NCI-H1417 (cell line): ENCODE results near the gene IQCH.
A peak's percentile ranks its signal among the peaks of the same experiment; 100 is the strongest.
"Not testable (repeated sequence)": the region's sequence is repeated elsewhere in the genome, so short reads cannot be mapped to it uniquely, and the experiment has no call there.

Source experiments
- DNase-seq, 3 experiments: peaks; one replicate each; lab custom pipeline; 2025; lab: John Stamatoyannopoulos, UW

Gene IQCH

DNA sequence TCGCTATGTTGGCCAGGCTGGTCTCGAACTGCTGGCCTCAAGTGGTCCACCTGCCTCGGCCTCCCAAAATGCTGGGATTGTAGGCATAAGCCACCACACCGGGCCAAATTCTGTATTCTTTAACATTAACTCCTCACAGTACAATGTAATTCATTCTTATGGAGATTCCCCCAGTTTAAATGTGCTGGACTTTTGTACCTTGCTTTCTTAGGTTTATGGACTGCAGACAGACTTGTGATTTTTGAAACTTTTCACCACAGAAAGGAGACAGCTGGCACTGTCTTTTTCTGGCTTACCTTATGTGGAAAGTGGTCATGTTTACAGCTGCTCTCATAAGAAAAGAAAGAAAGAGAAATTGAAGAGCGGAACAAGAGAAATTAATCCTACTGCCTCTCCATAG, 103.8 kb downstream of the IQCH start:
- no peak for DNase-seq

DNA sequence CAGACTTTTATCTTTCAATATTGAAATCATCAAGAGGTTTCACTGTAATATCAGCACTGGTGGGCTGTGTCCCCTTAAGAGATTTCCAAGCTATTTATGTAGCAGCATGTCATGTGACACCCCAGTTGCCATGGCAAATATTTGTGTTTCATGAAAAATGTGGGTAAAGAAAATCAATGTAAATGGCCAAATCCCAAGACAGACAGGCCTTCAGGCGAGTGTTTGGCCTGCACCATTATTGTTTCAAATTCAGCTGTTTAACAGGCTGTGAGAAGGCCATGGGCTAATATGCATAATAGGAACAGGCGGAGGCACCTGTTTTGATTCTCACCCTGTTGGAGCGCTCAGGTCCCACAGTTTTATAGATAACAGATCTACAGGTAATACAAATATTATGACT, 104.2 kb downstream of the IQCH start:
- DNase-seq, result peak in 1 of 3 experiments; percentile 53

DNA sequence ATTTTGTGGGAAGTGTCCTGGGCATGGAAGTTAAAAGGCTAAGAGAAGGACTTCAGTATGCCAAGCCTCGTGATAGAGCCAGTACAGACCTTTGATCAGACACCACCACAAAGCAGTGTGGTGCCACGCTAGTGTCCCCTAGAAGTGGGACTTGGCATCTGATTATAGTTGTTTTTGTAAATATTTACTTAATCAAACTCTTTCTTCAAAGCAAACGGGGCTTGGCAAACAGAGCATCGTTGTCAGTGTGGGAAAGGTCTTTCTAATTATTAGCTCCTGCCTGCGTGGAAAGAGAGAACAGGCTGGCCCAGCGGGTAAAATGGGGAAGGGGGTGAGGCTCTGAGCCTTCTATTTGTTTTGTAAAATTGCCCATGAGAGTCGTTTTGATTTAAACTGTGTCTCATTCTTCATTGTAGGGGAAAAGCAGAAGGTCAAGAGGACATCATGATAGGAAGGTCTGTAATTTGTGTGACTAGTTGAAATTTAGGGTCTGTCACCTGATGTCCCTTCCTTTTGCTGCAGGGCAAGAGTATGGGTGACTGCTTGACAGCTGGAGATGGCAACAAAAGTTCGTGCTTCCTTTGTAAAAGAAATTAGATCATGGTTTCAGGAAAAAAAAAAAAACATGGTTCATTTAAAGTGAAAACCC, 105.0 kb downstream of the IQCH start:
- peak in 2 of 3 experiments; percentile 50 to 80 for DNase-seq

DNA sequence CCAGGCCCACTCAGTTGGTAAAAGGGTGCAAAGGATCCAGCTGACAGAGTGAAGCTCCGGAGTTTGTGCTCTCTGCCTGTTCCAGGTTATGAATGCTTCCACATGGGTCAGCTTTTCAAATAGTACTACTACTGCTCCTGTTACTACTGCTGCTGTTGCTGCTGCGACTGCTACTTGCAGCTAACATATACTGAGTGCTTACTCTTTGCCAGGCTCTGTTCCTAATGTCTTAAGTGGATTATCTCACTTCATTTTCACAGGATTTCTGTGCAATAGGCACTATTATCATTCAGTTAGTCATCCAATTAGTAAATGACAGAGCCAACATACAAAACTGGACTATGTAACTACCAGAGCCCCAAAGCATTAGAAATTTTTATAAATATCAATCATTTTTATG, 106.5 kb downstream of the IQCH start:
- DNase-seq, result no peak

DNA sequence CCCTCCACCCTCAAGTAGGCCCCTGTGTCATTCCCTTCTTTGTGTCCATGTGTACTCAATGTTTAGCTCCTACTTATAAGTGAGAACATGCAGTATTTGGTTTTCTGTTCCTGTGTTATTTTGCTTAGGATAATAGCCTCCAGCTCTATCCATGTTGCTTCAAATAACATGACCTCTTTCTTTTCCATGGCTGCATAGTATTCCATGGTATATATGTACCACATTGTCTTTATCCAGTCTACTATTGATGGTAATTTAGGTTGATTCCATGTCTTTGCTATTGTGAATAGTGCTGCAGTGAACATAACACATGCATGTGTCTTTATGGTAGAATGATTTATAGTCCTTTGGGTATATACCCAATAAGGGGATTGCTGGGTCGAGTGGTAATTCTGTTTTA, 109.1 kb downstream of the IQCH start:
- DNase-seq, result not testable (repeated sequence)

DNA sequence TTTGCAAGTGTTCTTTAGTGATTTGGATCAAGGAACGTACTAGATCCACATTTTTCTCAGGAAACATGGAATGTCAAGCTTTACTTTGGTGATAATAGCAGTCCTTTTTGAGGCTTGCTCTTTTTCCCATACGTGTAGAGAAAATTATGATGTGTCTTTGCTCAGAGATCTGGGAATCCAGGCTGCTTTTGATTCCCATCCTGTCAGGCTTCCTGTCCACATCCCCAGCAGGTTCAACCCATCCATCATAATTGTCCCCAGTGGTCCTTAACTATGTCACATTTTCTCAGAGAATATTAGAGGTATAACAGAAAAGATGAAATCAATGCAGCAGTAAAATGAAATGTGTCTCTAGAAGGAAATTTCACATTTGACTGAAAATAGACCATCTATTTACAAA, 111.4 kb downstream of the IQCH start:
- DNase-seq, result no peak

DNA sequence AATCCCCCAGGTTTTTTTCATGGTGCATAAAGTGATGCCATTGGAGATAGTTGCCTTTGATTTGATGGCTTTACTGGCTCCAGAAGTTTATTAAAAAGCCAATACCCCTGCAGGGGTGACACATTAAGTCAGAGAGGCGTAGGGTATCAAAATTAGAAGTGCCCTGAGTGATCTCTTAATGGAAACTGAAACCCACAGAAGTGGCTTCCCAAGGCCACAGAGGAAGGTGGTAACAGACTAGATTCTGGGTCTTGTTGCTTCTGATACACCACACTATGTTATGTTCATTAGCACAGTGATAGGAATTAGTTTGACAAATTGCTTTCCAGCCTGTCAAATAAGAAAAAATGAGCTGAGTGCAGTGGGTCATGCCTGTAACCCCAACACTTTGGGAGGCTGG, 112.3 kb downstream of the IQCH start:
- DNase-seq, result no peak

DNA sequence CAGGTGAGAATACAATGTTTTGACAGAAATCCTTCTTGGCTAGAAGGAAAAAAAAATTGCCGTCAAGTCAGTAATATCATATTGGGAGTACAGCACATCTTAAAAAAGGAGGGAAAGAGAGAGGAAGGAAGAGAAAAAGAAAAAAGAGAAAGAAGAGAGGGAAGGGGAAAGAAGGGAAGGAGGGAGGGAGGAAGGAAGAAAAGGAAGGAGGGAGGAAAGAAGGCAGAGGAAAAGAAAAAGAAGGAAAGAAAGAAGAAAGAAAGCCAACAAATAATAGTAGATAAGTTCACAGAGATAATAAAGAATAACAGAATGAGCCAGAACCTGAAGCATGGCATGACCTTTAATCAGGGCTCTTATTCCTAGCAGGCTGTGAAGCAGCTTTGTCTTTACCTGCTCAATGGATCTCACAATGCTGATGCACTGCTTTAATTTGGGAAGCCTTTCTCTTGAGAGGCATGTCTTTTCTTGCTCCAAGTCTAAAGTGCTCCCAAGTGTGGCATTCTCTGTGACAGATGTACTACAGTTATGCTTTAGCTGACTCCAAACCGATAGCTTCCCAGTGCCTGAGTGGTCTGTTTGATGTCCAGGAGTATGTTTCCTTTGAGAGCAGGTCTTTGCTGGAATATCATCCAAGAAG, 114.9 kb downstream of the IQCH start:
- DNase-seq, result peak in 1 of 3 experiments; percentile 7

DNA sequence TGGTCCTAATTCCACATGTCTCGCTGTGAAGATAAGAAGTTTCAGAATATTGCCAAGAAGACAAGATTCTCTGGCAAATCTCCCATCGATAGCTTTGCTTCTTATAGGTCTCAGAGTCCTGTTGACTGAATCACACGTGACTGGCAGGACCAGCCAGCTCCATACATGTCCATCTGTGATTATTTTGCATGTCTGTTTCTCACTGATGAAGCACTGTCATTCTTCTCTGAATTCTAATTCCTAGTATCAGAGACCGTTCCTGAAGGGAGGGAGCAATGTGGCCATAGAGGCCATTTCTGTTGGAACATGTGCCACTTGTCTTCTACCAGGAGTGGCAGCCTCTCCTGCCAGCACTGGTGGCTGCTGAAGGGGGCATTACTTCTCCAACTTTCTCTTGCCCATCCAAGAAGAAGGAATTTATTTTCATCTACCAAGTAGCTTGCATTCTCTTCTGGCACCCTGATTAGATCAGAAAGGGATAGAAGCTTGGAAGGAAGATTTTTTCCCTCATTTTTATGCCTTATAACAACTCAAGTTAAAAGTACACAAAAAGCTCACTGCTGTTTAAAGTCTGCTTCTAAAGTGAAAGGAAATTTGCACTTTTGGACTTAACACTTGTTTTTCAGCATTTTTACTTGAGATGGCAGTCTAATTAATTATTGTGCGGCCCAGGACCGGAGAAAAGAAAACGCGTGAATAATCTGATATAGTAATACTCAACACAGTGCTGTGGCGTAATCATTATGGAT, 115.8 kb downstream of the IQCH start:
- DNase-seq, result no peak

DNA sequence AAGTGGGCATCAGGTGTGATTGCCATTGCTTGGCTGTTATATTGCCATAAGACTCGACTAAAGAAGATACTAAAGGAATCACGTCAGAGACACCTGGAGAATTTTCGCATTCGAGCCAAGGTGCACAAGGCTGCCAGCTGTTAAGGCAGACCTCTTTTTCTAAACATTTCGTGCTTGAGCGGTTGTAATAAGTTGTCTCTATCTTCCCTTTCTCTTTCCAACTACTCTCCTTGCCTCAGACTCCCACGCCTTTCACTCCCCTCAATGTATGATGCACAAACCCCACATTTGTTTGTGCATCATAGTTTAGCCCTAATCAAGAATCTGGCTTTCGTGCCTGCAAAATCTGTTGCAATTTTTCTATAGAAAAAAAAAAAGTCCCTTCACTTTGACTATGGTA, 118.0 kb downstream of the IQCH start:
- no peak for DNase-seq

DNA sequence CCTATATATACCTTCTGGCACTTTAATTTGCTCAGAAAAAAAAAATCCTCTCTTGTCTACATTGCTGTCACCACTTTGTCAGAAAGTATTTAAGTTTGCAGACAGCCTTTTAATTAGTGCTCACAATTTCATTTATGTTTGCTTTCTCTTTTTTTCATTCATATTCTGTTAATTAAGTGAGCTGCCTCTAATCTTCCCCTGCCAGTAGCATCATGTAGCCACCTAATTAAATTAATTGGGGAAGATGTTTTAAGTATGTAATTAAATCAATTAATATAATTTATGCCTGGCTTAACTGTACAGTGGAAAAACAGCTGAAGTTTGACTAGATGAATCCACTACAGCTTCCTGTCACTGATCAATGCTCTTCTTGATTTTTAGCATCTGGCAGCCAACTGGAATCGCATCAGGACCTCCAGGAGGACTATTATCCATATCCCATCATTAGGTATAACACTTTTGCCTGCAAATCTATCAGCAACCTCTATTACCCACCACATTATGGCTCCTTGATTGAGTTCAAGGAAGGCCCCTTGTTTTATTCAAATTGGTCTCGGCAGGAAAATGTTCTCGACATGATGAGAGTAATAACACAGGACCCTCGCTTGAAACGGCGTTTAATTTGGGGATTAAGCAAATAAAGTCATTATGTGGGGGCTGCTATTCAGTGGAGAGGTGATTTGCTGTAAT, 118.5 kb downstream of the IQCH start:
- DNase-seq, result peak in 1 of 3 experiments; percentile 35

DNA sequence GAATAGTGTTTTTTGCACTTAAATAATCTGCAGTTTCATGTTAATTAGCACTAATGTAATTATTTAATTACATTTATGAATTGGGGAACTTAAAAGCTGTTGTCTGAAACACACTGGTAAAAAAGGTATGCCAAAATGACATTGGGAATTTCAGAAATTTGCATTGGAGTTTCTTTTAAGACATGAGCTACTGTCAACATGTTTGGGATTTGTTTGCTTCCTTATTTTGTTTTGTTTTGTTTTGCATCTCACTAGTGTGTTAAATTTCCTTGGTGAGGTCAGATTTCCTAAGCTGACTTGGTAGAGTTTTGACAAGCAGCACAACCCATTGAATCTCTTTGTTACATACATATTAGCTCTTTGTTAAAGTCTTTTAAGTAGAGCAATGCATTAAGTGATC, 119.4 kb downstream of the IQCH start:
- DNase-seq, result no peak

DNA sequence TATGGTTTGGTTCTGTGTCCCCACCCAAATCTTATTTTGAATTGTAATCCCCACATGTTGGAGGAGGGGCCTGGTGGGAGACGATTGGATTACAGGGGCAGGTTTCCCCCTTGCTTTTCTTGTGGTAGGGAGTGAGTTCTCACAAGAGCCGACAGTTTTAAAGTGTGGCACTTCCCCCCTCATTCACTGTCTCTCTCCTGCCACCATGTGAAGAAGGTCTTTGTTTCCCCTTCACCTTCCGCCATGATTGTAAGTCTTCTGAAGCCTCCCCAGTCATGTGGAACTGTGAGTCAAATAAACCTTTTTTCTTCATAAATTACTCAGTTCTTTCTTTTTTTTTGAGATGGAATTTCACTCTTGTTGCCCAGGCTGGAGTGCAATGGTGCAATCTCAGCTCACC, 124.9 kb downstream of the IQCH start:
- DNase-seq, result no peak

DNA sequence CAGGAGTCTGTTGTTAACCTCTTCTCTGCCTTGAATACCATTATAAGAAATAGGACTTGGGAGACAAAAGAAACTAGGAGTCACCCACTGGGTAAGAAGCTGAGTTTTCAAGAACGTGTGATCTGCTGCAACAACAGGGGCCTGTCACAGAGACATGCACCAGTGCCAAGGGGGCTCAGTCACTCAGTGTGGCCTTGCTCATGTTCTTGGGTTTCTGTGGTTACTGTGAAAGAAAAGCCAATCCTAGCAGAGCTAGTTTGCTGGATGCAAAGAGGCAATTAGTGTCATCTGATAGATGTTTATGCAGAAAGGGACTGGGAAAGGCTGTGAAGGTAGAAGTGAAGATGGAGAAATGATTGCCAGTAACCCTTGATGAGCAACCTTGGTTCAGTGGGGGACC, 126.3 kb downstream of the IQCH start:
- DNase-seq, result no peak

DNA sequence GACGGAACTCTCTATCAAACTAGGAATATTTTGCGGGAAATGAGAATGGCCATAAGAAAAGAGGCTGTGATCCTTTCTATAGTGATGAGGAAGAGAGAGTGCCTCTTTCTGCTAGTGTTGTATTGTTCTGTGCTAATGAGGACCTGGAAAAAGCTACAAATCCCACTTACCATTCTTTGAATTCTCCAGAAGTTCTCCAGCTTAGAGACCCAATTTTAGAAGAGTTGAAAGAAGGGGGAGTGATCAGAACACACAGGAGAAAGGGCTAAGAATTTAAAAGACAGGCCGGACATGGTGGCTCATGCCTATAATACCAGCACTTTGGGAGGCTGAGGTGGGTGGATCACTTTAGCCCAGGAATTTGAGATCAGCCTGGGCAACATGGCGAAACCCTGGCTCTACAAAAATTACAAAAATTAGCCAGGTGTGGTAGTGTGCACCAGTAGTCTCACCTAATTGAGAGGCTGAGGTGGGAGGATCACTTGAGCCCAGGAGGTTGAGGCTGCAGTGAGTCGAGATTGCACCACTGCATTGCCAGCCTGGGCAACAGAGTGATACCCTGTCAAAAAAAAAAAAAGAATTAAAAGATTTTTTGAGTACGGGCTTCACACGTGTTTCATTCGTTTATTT, 126.9 kb downstream of the IQCH start:
- DNase-seq, result no peak

DNA sequence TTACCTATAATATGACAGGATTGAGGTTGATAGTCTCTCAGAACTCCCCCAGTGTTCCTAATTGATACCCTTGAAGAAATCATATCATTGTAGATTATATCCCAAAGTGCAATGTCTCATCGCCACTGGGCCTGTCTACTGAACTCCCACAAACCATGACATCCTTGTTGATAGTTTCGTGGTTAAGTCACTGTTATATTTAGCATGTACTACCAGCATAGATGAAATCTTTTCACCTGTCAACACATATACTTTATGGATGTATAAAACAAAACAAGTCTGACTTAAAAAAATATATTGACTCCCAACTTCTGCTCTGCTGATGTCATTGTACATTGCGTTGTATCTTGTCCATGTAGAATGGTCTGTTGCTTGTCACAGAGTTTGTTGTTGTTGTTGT, 128.1 kb downstream of the IQCH start:
- DNase-seq, result no peak

DNA sequence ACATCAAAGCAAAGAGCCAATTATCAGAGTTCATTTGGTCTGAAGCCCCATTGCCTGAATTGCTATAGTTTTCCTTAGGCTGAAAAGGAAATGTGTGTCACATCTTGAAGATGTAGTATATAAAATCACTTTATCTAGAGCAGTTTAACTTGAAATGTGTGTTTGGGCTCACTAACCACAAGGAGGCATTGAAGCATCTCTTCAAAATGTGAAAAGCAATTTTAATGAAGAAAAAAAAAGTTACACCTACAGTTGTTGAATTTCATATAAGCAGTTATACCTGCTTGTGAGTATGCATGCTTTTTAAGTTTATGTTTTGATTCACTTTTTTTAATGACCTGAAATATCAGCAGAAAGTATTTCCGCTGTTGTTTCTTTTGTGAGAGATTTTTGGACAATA, 129.3 kb downstream of the IQCH start:
- peak in 1 of 3 experiments; percentile 36 for DNase-seq

DNA sequence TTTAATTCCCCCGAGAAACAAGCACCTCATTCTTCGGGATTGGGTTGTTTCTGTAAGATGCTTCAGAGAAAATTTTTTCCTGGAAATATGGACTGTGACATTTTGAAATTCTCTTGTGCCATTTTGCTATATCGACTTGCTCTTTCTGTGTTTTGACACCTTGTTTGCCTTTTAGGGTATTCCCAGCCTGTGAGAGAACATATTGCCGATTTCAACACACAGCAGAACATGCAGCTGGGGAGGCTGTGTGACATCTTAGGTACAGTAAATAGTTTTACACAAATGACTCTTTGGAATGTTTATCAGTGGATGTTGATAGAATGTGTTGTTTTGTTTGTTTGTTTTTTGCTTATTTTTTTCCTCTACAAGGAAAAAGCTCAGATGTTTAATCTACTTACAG, 130.2 kb downstream of the IQCH start:
- no peak for DNase-seq

DNA sequence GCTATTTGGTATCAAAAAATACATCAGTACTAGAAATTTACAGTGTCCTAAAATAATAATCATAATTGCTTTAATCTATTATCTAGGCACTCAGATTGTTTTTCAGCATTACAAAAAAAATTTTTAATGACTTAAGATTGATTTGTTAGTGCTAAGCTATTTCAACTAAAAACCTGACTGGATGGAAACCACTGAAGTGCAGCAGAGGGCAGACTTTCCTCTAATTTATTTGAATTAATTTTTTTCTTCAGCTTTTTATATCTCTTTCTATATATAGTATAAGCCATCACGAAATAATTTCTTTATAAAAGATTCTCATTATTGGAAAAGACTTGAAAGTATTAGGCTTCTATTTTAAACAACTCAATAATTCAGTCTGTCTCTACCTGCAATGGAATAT, 131.4 kb downstream of the IQCH start:
- no peak for DNase-seq

DNA sequence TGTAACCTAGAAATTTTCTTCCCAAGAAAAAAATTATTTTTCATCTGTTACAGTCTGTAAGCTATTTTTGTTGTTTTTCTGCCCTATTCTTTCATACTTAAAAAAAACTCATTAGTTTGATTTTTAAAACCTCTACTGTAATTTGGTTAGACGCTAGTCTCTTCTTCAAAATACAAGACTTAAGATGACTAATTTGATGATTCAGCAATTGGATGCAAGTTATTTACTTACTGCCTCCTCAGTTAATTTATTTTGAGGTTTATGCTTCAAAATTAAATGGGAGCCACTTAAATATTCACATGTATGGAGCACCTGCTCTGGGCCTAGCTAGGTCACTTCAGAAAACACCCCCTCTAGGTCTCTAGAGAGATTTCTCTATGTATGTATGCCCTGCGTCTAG, 132.4 kb downstream of the IQCH start:
- no peak for DNase-seq

DNA sequence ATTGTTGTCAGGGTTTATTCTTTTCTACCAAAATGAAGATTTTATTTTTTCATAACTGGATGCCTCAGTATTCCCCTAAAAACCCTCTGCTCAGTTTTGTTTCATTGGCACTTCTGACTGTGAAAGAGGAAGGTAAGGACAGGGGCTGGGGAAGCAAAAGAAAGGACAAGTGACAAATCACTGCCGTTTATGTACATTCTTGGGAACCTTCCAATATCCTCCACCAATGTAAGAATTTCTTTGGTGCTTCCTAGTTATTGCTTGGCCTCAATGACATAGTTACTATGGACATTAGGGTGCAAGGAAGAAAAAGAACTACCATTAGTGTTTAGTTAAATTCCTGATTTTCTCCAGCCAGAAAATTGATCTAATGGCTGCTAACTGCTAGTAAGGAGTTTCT, 135.4 kb downstream of the IQCH start:
- DNase-seq, result no peak
